ENCODE data around the gene UBL7. TPM values are rescaled to one million over a fixed set of nuclear protein-coding genes. Genes with fewer than 3 reads are reported as not detected.

Gene UBL7
- total RNA-seq, 1 experiment from 2014 or later: 38.5 TPM

- no peaks in the 10 kb centered on the region for H3K27me3 Mint-ChIP-seq (ENCODE audit: unreplicated experiment)
- intact Hi-C loops (cut with micrococcal nuclease; ENCODE audit: unreplicated experiment): loop anchor here (1.0 to 2.0 kb wide), 3 partner anchors 42 to 64 kb away; no protein-coding TSS in a partner anchor
- peak; percentile 87 for DNase-seq
- TF ChIP-seq, protein P1, sequence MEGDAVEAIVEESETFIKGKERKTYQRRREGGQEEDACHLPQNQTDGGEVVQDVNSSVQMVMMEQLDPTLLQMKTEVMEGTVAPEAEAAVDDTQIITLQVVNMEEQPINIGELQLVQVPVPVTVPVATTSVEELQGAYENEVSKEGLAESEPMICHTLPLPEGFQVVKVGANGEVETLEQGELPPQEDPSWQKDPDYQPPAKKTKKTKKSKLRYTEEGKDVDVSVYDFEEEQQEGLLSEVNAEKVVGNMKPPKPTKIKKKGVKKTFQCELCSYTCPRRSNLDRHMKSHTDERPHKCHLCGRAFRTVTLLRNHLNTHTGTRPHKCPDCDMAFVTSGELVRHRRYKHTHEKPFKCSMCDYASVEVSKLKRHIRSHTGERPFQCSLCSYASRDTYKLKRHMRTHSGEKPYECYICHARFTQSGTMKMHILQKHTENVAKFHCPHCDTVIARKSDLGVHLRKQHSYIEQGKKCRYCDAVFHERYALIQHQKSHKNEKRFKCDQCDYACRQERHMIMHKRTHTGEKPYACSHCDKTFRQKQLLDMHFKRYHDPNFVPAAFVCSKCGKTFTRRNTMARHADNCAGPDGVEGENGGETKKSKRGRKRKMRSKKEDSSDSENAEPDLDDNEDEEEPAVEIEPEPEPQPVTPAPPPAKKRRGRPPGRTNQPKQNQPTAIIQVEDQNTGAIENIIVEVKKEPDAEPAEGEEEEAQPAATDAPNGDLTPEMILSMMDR (IDR thresholded peaks at IDR 0.05; ENCODE audit: unreplicated experiment): peak; percentile 91
- CTCF ChIA-PET: interaction anchor here (1.5 to 3.4 kb wide), 3 partner anchors 54 to 64 kb away, joined by 4 to 23 read pairs (median 7); no protein-coding TSS in a partner anchor
- no peaks in the 10 kb centered on the region for H3K9me3 Mint-ChIP-seq (ENCODE audit: low read depth, unreplicated experiment)
- H3K27ac Mint-ChIP-seq (ENCODE audit: unreplicated experiment): peak overlapping the region; percentile 58
- BruUV-seq (replicated peaks): no TSS peak
- peaks cover 11% of the 10 kb centered on the region for H3K36me3 Mint-ChIP-seq (ENCODE audit: insufficient read depth, unreplicated experiment)
- peaks cover 16% of the 10 kb centered on the region for H3K4me1 Mint-ChIP-seq (ENCODE audit: low read depth, unreplicated experiment)
- no peak overlapping the region for H3K4me3 Mint-ChIP-seq (ENCODE audit: low read depth, unreplicated experiment)
Observed at GRCh38 chr15:74438721-74439316, 22.1 kb downstream of the UBL7 start.

DNA sequence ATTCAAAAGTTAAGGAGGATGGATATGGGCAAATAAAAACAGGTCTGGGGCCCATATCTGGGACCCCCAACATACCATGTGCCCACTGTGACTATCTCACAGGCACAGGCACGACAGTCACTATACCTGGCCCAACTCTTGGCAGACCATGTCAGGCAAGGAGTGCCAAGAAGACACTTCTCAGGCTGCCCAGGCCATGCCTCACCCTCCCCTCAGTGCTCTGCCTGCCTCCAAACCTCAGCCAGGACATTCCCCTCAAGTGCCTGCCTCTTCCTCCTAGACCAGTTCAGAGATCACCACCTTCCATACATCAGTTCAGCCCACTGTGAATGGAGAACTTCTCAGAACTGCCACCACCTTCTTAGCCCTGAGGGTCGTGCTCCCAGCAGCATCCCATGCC is 22.8 kb downstream of the UBL7 start:
- DNase-seq: no peak
- Mint-ChIP-seq H3K27me3 (ENCODE audit: unreplicated experiment) (no peaks in the 10 kb centered on the region), H3K36me3 (ENCODE audit: insufficient read depth, unreplicated experiment) (peaks cover 17% of the 10 kb centered on the region), H3K9me3 (ENCODE audit: low read depth, unreplicated experiment) (no peaks in the 10 kb centered on the region), H3K4me3 (ENCODE audit: low read depth, unreplicated experiment) (no peak overlapping the region), H3K27ac (ENCODE audit: unreplicated experiment) (peak overlapping the region; percentile 58), H3K4me1 (ENCODE audit: low read depth, unreplicated experiment) (peaks cover 16% of the 10 kb centered on the region)
- intact Hi-C loops (cut with micrococcal nuclease; ENCODE audit: unreplicated experiment): loop anchor here (1.0 to 2.0 kb wide), 3 partner anchors 41 to 63 kb away; no protein-coding TSS in a partner anchor
- CTCF ChIA-PET: interaction anchor here (1.5 to 3.4 kb wide), 3 partner anchors 53 to 63 kb away, joined by 4 to 23 read pairs (median 7); no protein-coding TSS in a partner anchor
- no TSS peak for BruUV-seq (replicated peaks)
- TF ChIP-seq, protein P1 (IDR thresholded peaks at IDR 0.05; ENCODE audit: unreplicated experiment): no peak

DNA sequence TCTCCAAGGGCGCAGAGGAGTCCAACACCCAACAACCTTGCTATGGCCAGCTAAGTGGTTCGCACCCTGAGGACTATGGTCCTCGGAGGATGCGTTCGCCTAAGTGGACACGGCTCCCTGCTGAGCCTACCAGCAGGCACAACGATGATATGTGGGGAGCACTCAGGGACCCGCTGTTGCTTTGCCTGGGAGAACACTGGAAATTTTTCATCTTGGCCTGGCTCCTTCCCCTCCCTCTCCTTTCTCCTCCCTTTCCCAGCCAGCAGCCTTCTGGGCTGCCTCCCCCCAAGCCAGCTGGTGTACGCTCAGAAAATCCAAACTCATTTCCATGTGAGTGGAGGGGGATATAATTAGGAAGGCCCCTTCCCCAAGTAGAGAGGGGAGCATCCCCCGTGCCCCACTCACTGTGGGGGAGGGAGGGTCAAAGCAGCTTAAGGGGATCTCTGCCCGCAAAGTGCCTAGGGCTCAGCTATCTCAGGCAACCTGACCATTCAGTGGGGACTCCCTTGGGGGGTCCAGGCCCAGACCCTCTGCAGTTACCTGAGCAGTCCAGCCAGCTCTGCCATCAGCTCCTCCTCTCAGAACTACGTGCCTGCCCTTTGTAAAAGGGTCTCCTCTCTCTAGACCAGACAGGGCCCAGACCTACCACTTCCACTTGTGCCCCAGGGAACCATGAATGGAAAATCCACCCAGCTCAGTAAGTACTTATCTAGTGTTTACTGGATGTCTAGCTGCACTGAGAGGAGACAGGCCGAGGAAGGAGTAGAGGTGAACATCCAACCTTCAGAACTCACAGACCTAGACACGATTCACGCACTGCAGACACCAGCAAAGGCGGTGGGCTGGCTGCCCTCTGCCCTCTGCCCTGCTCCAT is 26.5 kb downstream of the UBL7 start:
- CTCF ChIA-PET: interaction anchor here (0.7 to 1.6 kb wide), 5 partner anchors 9 to 52 kb away, joined by 3 to 5 read pairs (median 3); no protein-coding TSS in a partner anchor
- peak overlapping the region; percentile 80 for H3K4me3 Mint-ChIP-seq (ENCODE audit: low read depth, unreplicated experiment)

More for the DNA sequence above, 26.5 kb downstream of the UBL7 start:
- Mint-ChIP-seq H3K4me1 (ENCODE audit: low read depth, unreplicated experiment) (peaks cover 43% of the 10 kb centered on the region), H3K27me3 (ENCODE audit: unreplicated experiment) (no peaks in the 10 kb centered on the region), H3K36me3 (ENCODE audit: insufficient read depth, unreplicated experiment) (peaks cover 45% of the 10 kb centered on the region), H3K27ac (ENCODE audit: unreplicated experiment) (peak overlapping the region; percentile 35), H3K9me3 (ENCODE audit: low read depth, unreplicated experiment) (no peaks in the 10 kb centered on the region)
- TF ChIP-seq, protein P1 (IDR thresholded peaks at IDR 0.05; ENCODE audit: unreplicated experiment): no peak
- BruUV-seq (replicated peaks): TSS peak; percentile 87
- intact Hi-C loops (cut with micrococcal nuclease; ENCODE audit: unreplicated experiment): no loop called here
- DNase-seq: no peak

All from Calu3 (cell line).